Measurements from ENCODE around the gene P2RX3. TPM values are rescaled to one million over a fixed set of nuclear protein-coding genes. Genes with fewer than 3 reads are reported as not detected.
A peak's percentile ranks its signal among the peaks of the same experiment; 100 is the strongest.

The P2RX3 gene
- polyA plus RNA-seq, 2 donors = not detected

GRCh38 chr11:57315491-57315890 lies 22.7 kb upstream of the P2RX3 start:
- 33 to 39% methylated on average over 8 of the region's 8 CpGs for WGBS, 2 donors
- Histone ChIP-seq H3K27me3 (ENCODE audit: control insufficient read depth in 1 of 2, insufficient read depth in 2 of 2, low read length in 2 of 2) (no peaks in the 10 kb centered on the region), H3K4me3 (ENCODE audit: low read depth in 1 of 2, low read length in 2 of 2) (no peak overlapping the region), H3K9me3 (ENCODE audit: control insufficient read depth in 2 of 2, insufficient read depth in 1 of 2, low read depth in 1 of 2, low read length in 1 of 2) (no peaks in the 10 kb centered on the region), H3K27ac (ENCODE audit: low read depth in 2 of 2, low read length in 1 of 2) (peak overlapping the region in 1 of 2 donors; percentile 51), H3K4me1 (ENCODE audit: control insufficient read depth in 2 of 2, insufficient read depth in 2 of 2, low read length in 1 of 2) (peaks cover 22 to 35% of the 10 kb centered on the region in 2 donors), H3K36me3 (ENCODE audit: control insufficient read depth in 2 of 2, insufficient read depth in 2 of 2, low read length in 1 of 2) (peaks cover 16 to 70% of the 10 kb centered on the region in 2 donors)

GRCh38 chr11:57316017-57316416 lies 22.1 kb upstream of the P2RX3 start:
- H3K9me3 ChIP-seq (ENCODE audit: control insufficient read depth in 2 of 2, insufficient read depth in 1 of 2, low read depth in 1 of 2, low read length in 1 of 2) = no peaks in the 10 kb centered on the region
- no peak overlapping the region for H3K4me3 ChIP-seq (ENCODE audit: low read depth in 1 of 2, low read length in 2 of 2)
- WGBS, 2 donors = 57 to 58% methylated on average over 3 of the region's 3 CpGs
- peaks cover 22 to 36% of the 10 kb centered on the region in 2 donors for H3K4me1 ChIP-seq (ENCODE audit: control insufficient read depth in 2 of 2, insufficient read depth in 2 of 2, low read length in 1 of 2)
- peak overlapping the region in 1 of 2 donors; percentile 36 for H3K27ac ChIP-seq (ENCODE audit: low read depth in 2 of 2, low read length in 1 of 2)
- H3K27me3 ChIP-seq (ENCODE audit: control insufficient read depth in 1 of 2, insufficient read depth in 2 of 2, low read length in 2 of 2) = no peaks in the 10 kb centered on the region
- H3K36me3 ChIP-seq (ENCODE audit: control insufficient read depth in 2 of 2, insufficient read depth in 2 of 2, low read length in 1 of 2) = peaks cover 16 to 70% of the 10 kb centered on the region in 2 donors

- WGBS, 2 donors = 51 to 52% methylated on average over 2 of the region's 2 CpGs
- Histone ChIP-seq H3K27me3 (ENCODE audit: control insufficient read depth in 1 of 2, insufficient read depth in 2 of 2, low read length in 2 of 2) (no peaks in the 10 kb centered on the region), H3K36me3 (ENCODE audit: control insufficient read depth in 2 of 2, insufficient read depth in 2 of 2, low read length in 1 of 2) (peaks cover 9 to 60% of the 10 kb centered on the region in 2 donors), H3K9me3 (ENCODE audit: control insufficient read depth in 2 of 2, insufficient read depth in 1 of 2, low read depth in 1 of 2, low read length in 1 of 2) (no peaks in the 10 kb centered on the region), H3K27ac (ENCODE audit: low read depth in 2 of 2, low read length in 1 of 2) (peak overlapping the region in 1 of 2 donors; percentile 57), H3K4me3 (ENCODE audit: low read depth in 1 of 2, low read length in 2 of 2) (no peak overlapping the region), H3K4me1 (ENCODE audit: control insufficient read depth in 2 of 2, insufficient read depth in 2 of 2, low read length in 1 of 2) (peaks cover 16 to 28% of the 10 kb centered on the region in 2 donors)
Measured at GRCh38 chr11:57318178-57318577, 20.0 kb upstream of the P2RX3 start.

GRCh38 chr11:57320067-57320718 lies 18.0 kb upstream of the P2RX3 start:
- no peaks in the 10 kb centered on the region for H3K27me3 ChIP-seq (ENCODE audit: control insufficient read depth in 1 of 2, insufficient read depth in 2 of 2, low read length in 2 of 2)
- WGBS, 2 donors = 74 to 75% methylated on average over 21 to 22 of the region's 22 CpGs
- H3K27ac ChIP-seq (ENCODE audit: low read depth in 2 of 2, low read length in 1 of 2) = peak overlapping the region in 1 of 2 donors; percentile 58
- H3K4me1 ChIP-seq (ENCODE audit: control insufficient read depth in 2 of 2, insufficient read depth in 2 of 2, low read length in 1 of 2) = peaks cover 14 to 30% of the 10 kb centered on the region in 2 donors
- H3K4me3 ChIP-seq (ENCODE audit: low read depth in 1 of 2, low read length in 2 of 2) = no peak overlapping the region
- H3K9me3 ChIP-seq (ENCODE audit: control insufficient read depth in 2 of 2, insufficient read depth in 1 of 2, low read depth in 1 of 2, low read length in 1 of 2) = no peaks in the 10 kb centered on the region
- H3K36me3 ChIP-seq (ENCODE audit: control insufficient read depth in 2 of 2, insufficient read depth in 2 of 2, low read length in 1 of 2) = peaks cover 6 to 41% of the 10 kb centered on the region in 2 donors

- Histone ChIP-seq H3K36me3 (ENCODE audit: control insufficient read depth in 2 of 2, insufficient read depth in 2 of 2, low read length in 1 of 2) (peaks cover 6 to 37% of the 10 kb centered on the region in 2 donors), H3K4me1 (ENCODE audit: control insufficient read depth in 2 of 2, insufficient read depth in 2 of 2, low read length in 1 of 2) (peaks cover 14 to 33% of the 10 kb centered on the region in 2 donors), H3K27me3 (ENCODE audit: control insufficient read depth in 1 of 2, insufficient read depth in 2 of 2, low read length in 2 of 2) (no peaks in the 10 kb centered on the region), H3K27ac (ENCODE audit: low read depth in 2 of 2, low read length in 1 of 2) (peak overlapping the region; percentile 99), H3K9me3 (ENCODE audit: control insufficient read depth in 2 of 2, insufficient read depth in 1 of 2, low read depth in 1 of 2, low read length in 1 of 2) (no peaks in the 10 kb centered on the region), H3K4me3 (ENCODE audit: low read depth in 1 of 2, low read length in 2 of 2) (peak overlapping the region in 1 of 2 donors; percentile 82)
- 56 to 74% methylated on average over 2 of the region's 2 CpGs for WGBS, 2 donors
Measured at GRCh38 chr11:57320719-57321387, 17.3 kb upstream of the P2RX3 start.

DNA sequence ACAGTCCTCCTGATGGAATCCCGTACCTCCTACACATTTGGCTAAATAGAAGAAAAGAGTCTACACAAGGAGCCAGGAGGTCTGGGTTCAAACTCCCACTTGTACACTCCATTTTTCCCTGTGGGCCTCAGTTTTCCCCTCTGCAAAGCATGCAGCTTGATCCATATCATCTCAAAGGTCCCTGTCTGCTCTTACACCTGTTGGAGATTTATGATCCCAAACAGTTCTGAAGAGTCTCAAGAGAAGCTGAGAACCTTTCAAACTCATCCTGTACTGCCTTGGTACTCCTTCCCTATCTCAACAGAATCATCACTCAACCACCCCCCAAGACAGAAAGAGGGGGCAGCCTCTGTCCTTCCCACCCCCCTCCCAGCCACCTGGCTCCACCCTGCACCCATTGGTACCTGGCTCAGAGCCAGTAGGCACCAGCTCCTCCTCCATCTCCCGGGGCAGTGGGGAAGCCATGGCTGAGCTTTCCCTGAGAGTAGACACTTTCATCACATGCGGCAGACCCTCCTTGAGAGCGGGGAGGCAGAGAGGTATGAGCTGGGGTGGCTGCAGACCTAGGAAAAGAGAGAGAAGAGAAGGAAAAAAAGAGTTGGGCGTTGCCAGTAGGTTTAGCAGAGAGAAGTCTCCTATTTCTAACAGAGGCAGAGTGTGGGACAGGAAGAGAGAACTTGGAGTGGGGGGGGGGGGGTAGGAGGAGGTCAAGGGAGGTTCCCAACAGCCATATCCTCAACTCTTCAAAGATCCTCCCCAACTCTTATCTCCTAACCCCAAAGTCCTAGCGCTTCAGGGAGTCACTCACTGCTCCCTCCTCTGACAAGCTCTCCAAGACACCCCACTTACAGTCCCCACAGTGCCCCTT lies 16.5 kb upstream of the P2RX3 start:
- H3K9me3 ChIP-seq (ENCODE audit: control insufficient read depth in 2 of 2, insufficient read depth in 1 of 2, low read depth in 1 of 2, low read length in 1 of 2) = no peaks in the 10 kb centered on the region
- peak overlapping the region; percentile 44 to 82 for H3K4me3 ChIP-seq (ENCODE audit: low read depth in 1 of 2, low read length in 2 of 2)
- peak overlapping the region; percentile 99 for H3K27ac ChIP-seq (ENCODE audit: low read depth in 2 of 2, low read length in 1 of 2)
- WGBS, 2 donors = 28 to 29% methylated on average over 6 of the region's 6 CpGs
- peaks cover 4 to 29% of the 10 kb centered on the region in 2 donors for H3K36me3 ChIP-seq (ENCODE audit: control insufficient read depth in 2 of 2, insufficient read depth in 2 of 2, low read length in 1 of 2)
- peaks cover 14 to 37% of the 10 kb centered on the region in 2 donors for H3K4me1 ChIP-seq (ENCODE audit: control insufficient read depth in 2 of 2, insufficient read depth in 2 of 2, low read length in 1 of 2)
- H3K27me3 ChIP-seq (ENCODE audit: control insufficient read depth in 1 of 2, insufficient read depth in 2 of 2, low read length in 2 of 2) = no peaks in the 10 kb centered on the region

DNA sequence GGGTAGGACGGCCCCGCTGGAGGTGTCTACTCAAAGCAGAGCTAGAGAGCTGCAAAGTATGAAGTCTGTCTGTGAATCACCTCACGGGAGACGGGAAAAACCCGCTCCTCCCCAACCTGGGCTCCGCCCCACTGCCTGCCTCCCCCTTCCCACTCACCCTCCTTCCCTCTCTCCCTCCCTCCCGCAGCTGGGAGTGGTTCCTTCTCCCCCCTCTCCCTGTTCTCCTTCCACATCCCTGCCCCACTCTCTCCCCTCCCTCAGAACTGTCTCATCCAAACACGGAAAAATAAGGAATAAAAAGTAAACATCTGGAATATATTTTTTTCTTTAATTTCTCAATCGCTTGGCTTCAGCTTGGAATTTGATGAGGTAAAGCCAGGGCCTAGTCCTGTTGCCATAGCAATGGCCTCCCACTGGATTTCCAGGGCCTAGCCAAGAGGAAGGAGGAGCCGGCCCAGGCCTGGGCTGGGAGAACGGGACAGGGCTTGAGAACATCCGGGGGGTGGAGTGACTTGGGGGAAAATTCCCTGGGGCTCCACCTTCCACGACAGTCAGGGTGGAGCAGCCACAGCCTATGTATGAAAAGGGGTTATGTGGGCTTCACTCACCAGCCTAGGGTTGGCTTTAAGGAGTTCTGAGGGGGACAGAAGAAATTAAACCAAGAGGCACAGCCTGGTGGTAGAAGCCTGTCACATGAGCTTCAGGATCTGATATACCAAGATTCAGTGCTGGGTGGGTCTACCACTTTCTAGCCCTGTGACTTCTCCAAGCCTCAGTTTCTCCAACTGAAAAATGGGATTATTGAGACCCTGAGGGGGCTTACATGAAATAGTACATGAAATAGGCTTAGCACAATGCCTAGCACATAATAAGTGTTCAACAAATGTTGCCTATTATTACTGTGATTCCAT lies 15.6 kb upstream of the P2RX3 start:
- peaks cover 4 to 25% of the 10 kb centered on the region in 2 donors for H3K36me3 ChIP-seq (ENCODE audit: control insufficient read depth in 2 of 2, insufficient read depth in 2 of 2, low read length in 1 of 2)

GRCh38 chr11:57323167-57323854 lies 14.8 kb upstream of the P2RX3 start:
- no peaks in the 10 kb centered on the region for H3K27me3 ChIP-seq (ENCODE audit: control insufficient read depth in 1 of 2, insufficient read depth in 2 of 2, low read length in 2 of 2)
- H3K27ac ChIP-seq (ENCODE audit: low read depth in 2 of 2, low read length in 1 of 2) = peak overlapping the region; percentile 99
- H3K4me1 ChIP-seq (ENCODE audit: control insufficient read depth in 2 of 2, insufficient read depth in 2 of 2, low read length in 1 of 2) = peaks cover 11 to 28% of the 10 kb centered on the region in 2 donors
- peaks cover 9 to 20% of the 10 kb centered on the region in 2 donors for H3K36me3 ChIP-seq (ENCODE audit: control insufficient read depth in 2 of 2, insufficient read depth in 2 of 2, low read length in 1 of 2)
- WGBS, 2 donors = 49 to 51% methylated on average over 3 of the region's 3 CpGs
- no peaks in the 10 kb centered on the region for H3K9me3 ChIP-seq (ENCODE audit: control insufficient read depth in 2 of 2, insufficient read depth in 1 of 2, low read depth in 1 of 2, low read length in 1 of 2)
- peak overlapping the region; percentile 76 to 82 for H3K4me3 ChIP-seq (ENCODE audit: low read depth in 1 of 2, low read length in 2 of 2)

More for the DNA sequence above, 15.6 kb upstream of the P2RX3 start:
- no peaks in the 10 kb centered on the region for H3K27me3 ChIP-seq (ENCODE audit: control insufficient read depth in 1 of 2, insufficient read depth in 2 of 2, low read length in 2 of 2)
- peak overlapping the region; percentile 44 to 82 for H3K4me3 ChIP-seq (ENCODE audit: low read depth in 1 of 2, low read length in 2 of 2)
- peak overlapping the region; percentile 99 for H3K27ac ChIP-seq (ENCODE audit: low read depth in 2 of 2, low read length in 1 of 2)
- 15 to 20% methylated on average over 13 of the region's 13 CpGs for WGBS, 2 donors
- no peaks in the 10 kb centered on the region for H3K9me3 ChIP-seq (ENCODE audit: control insufficient read depth in 2 of 2, insufficient read depth in 1 of 2, low read depth in 1 of 2, low read length in 1 of 2)
- H3K4me1 ChIP-seq (ENCODE audit: control insufficient read depth in 2 of 2, insufficient read depth in 2 of 2, low read length in 1 of 2) = peaks cover 11 to 31% of the 10 kb centered on the region in 2 donors

Measured in esophagus (tissue), 2 donors.